NT2/D1 (cell line): ENCODE measurements around the gene TTC13.

ENCODE experiments used
- SUZ12 ChIP-seq: IDR thresholded peaks from 2 replicates; pipeline ENCODE4 v1.6.1; 2011; ENCODE audit not compliant: insufficient read length, insufficient read depth; ENCODE audit errors: extremely low read depth
- YY1 ChIP-seq: IDR thresholded peaks from 2 replicates; pipeline ENCODE4 v1.6.1; 2011; ENCODE audit not compliant: insufficient read length, insufficient read depth
- ZNF274 ChIP-seq: IDR thresholded peaks from 2 replicates; pipeline ENCODE4 v1.6.1; 2011; ENCODE audit warnings: mild to moderate bottlenecking, low read depth, low read length

DNA sequence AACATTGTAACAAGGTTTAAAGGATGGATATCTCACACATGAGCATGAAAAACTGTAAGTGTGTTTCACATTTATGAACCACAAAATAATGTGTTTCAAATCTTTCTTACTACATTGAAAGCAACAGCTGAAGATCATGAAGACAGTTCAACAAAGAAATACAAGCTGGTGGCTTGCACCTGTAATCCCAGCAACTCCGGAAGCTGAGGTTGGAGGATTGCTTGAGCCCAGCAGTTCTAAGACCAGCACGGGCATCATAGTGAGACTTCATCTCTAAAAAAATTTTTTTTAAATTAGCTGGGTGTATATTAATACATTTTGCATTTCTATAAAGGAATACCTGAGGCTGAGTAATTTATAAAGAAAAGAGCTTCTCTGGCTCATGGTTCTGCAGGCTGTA lies 83.2 kb downstream of the TTC13 start:
- TF ChIP-seq YY1 (no peak), ZNF274 (no peak), SUZ12 (no peak)
